Ascending aorta (tissue), 2 donors: ENCODE measurements around the gene NBEA. TPM values are rescaled to one million over a fixed set of nuclear protein-coding genes. Genes with fewer than 3 reads are reported as not detected.

ENCODE experiments used
- DNase-seq, 2 donors: peaks; one replicate each; pipeline ENCODE4 v3.0.0-alpha.2; 2019; ENCODE audit warnings: low spot score in 2 of 2
- H3K27ac ChIP-seq, 2 donors: fragments of 200-600 bp; sonication (generic); one replicate each; pipeline ENCODE4 v1.5.1; 2016 to 2017; ENCODE audit warnings: mild to moderate bottlenecking in 1 of 2
- H3K27me3 ChIP-seq: fragments of 200-600 bp; sonication (generic); one replicate; pipeline ENCODE4 v1.5.1; 2017
- H3K36me3 ChIP-seq, 2 donors: fragments of 200-600 bp; sonication (generic); one replicate each; pipeline ENCODE4 v1.5.1; 2016
- H3K4me1 ChIP-seq, 2 donors: fragments of 200-600 bp; sonication (generic); one replicate each; pipeline ENCODE4 v1.5.1; 2016 to 2017; ENCODE audit warnings: mild to moderate bottlenecking in 1 of 2
- H3K4me3 ChIP-seq, 2 donors: fragments of 200-600 bp; sonication (generic); one replicate each; pipeline ENCODE4 v1.5.1; 2016 to 2017; ENCODE audit warnings: mild to moderate bottlenecking in 1 of 2
- H3K9me3 ChIP-seq, 2 donors: fragments of 200-600 bp; sonication (generic); one replicate each; pipeline ENCODE4 v1.5.1; 2016
- intact Hi-C: fragments of 100-400 bp; cut with DNase I; formaldehyde crosslinking; loops from one replicate; pipeline ENCODE4 v1.15.1; 2023
- total RNA-seq: library from RNA; depleted of rRNA; stranded (reverse); fragments of >200 nt; gene quantifications from one replicate; pipeline ENCODE4 v1.1.0, GENCODE V29; 2016
- TF ChIP-seq, protein P1 (sequence below), 3 experiments: fragments of 200-600 bp in 2 of 3; fragments of 450-650 bp in 1 of 3; sonication (generic) in 2 of 3; IDR thresholded peaks; one replicate each; pipeline ENCODE4 v1.5.1; 2016 to 2019; ENCODE audit warnings: antibody characterized with exemption in 3 of 3, mild to moderate bottlenecking in 1 of 3, moderate library complexity in 1 of 3

Gene NBEA
- total RNA-seq, 1 donor from 2014 or later, result 1.6 TPM

GRCh38 chr13:35702316-35702715, 760.2 kb downstream of the NBEA start:
- TF ChIP-seq, protein P1, sequence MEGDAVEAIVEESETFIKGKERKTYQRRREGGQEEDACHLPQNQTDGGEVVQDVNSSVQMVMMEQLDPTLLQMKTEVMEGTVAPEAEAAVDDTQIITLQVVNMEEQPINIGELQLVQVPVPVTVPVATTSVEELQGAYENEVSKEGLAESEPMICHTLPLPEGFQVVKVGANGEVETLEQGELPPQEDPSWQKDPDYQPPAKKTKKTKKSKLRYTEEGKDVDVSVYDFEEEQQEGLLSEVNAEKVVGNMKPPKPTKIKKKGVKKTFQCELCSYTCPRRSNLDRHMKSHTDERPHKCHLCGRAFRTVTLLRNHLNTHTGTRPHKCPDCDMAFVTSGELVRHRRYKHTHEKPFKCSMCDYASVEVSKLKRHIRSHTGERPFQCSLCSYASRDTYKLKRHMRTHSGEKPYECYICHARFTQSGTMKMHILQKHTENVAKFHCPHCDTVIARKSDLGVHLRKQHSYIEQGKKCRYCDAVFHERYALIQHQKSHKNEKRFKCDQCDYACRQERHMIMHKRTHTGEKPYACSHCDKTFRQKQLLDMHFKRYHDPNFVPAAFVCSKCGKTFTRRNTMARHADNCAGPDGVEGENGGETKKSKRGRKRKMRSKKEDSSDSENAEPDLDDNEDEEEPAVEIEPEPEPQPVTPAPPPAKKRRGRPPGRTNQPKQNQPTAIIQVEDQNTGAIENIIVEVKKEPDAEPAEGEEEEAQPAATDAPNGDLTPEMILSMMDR (IDR thresholded peaks at IDR 0.05), result no peak
- no peak for DNase-seq
- H3K9me3 ChIP-seq, result no peaks in the 10 kb centered on the region
- no peak overlapping the region for H3K4me3 ChIP-seq
- no peaks in the 10 kb centered on the region for H3K36me3 ChIP-seq
- no peak overlapping the region for H3K27ac ChIP-seq
- intact Hi-C loops, result no loop called here
- H3K4me1 ChIP-seq, result no peaks in the 10 kb centered on the region
- no peaks in the 10 kb centered on the region for H3K27me3 ChIP-seq

- TF ChIP-seq, protein P1 (IDR thresholded peaks at IDR 0.05), result no peak
- Histone ChIP-seq H3K9me3 (no peaks in the 10 kb centered on the region), H3K4me1 (no peaks in the 10 kb centered on the region), H3K27ac (no peak overlapping the region), H3K36me3 (no peaks in the 10 kb centered on the region), H3K4me3 (no peak overlapping the region), H3K27me3 (no peaks in the 10 kb centered on the region)
- no peak for DNase-seq
- intact Hi-C loops, result no loop called here
These were observed 761.0 kb downstream of the NBEA start for GRCh38 chr13:35703061-35703460.

DNA sequence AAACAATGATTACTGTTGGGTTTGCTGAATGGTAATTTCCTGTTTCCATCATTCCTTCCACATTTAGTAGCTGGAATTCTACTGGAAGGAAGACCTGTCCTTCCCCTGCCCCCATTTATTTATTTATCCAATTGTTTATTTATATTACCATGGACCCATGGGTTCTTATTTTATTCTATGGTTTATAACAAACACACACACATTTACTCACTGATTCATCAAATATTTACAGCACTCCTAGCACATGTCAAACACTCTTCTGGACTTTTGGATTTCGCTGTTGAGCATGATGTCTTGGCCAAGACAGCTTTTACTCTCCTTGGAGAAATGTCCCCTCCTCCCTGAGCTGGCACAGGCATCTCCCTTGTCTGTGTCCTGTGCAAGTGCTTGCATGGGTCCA, 762.3 kb downstream of the NBEA start:
- no peak overlapping the region for H3K4me3 ChIP-seq
- TF ChIP-seq, protein P1 (IDR thresholded peaks at IDR 0.05), result no peak
- H3K4me1 ChIP-seq, result no peaks in the 10 kb centered on the region
- H3K27ac ChIP-seq, result no peak overlapping the region
- no peaks in the 10 kb centered on the region for H3K27me3 ChIP-seq
- H3K9me3 ChIP-seq, result no peaks in the 10 kb centered on the region
- intact Hi-C loops, result no loop called here
- H3K36me3 ChIP-seq, result no peaks in the 10 kb centered on the region
- no peak for DNase-seq

DNA sequence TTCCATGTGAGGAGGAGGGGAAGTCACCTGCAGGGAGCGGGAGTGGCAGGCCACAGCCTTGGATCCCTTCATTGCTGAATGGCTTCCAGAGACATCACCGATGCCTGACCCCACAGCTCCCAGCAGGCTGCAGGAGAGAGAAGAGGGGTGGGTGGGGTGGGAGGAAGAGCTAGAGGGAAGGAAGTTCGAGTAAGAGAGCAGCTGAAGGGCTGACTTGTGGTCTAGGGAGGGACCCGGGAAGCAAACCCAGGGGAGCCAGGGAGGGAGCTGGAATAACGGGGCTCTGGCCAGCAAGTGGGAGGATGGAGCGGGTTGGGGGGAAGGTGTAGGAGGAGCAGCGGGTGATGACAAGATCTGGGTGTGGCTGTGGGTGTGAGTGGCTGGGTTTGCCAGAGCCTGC, 764.2 kb downstream of the NBEA start:
- Histone ChIP-seq H3K4me1 (no peaks in the 10 kb centered on the region), H3K9me3 (no peaks in the 10 kb centered on the region), H3K4me3 (no peak overlapping the region), H3K36me3 (no peaks in the 10 kb centered on the region), H3K27me3 (no peaks in the 10 kb centered on the region), H3K27ac (no peak overlapping the region)
- intact Hi-C loops, result no loop called here
- DNase-seq, result no peak
- TF ChIP-seq, protein P1 (IDR thresholded peaks at IDR 0.05), result no peak

DNA sequence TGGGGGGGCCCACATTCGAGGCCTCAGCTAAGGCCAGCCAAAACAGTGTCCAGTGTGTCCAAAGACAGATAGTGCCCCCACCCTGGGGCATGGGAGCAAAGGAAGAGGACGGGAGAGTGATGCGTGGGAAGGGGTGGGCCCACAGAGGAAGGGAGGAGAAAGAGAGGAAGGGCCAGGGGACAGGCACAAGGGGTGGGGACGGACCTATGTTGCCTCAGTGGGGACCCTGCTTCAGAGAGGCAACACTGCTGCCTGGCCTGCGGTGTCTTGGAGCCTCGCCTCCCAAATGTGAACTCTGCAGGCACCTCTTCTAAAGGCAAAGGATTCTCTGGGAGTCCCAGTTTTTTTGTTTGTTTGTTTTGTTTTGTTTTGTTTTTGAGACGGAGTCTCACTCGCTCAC, 764.7 kb downstream of the NBEA start:
- no peak for DNase-seq
- no peak overlapping the region for H3K27ac ChIP-seq
- intact Hi-C loops, result no loop called here
- TF ChIP-seq, protein P1 (IDR thresholded peaks at IDR 0.05), result no peak
- no peaks in the 10 kb centered on the region for H3K36me3 ChIP-seq
- H3K4me3 ChIP-seq, result no peak overlapping the region
- H3K9me3 ChIP-seq, result no peaks in the 10 kb centered on the region
- H3K4me1 ChIP-seq, result no peaks in the 10 kb centered on the region
- no peaks in the 10 kb centered on the region for H3K27me3 ChIP-seq

DNA sequence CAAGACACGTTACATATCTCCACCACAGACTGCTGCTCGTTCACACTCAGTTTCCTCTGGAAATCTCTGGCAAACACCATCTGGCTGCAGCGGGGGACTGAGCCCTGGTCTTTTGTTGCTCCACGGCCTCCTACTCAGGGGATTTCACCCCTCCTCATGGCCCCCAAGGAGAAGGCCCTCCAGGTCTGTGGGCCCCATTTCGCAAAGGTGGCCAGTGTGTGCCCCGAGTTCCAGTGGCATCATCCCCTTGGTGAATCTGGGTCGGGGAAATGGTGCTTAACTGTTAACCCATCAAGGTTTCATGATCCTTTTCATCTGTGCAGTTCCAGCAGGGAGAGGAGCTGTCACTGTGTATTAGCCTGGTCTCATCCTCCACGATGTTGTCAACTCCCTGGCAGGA, 769.8 kb downstream of the NBEA start:
- Histone ChIP-seq H3K4me3 (no peak overlapping the region), H3K9me3 (no peaks in the 10 kb centered on the region), H3K4me1 (no peaks in the 10 kb centered on the region), H3K36me3 (no peaks in the 10 kb centered on the region), H3K27me3 (no peaks in the 10 kb centered on the region), H3K27ac (no peak overlapping the region)
- TF ChIP-seq, protein P1 (IDR thresholded peaks at IDR 0.05), result no peak
- DNase-seq, result no peak
- intact Hi-C loops, result no loop called here
